Esophagus (tissue), 2 donors: Measurements from ENCODE around the gene TP53INP2. TPM values are rescaled to one million over a fixed set of nuclear protein-coding genes. Genes with fewer than 3 reads are reported as not detected.

Experiments used
- polyA plus RNA-seq, 2 donors: library from polyadenylated mRNA; stranded (reverse); fragments of 200-250 nt; gene quantifications; one replicate each; pipeline ENCODE4 v1.2.3, GENCODE V29; 2013
- donor health status: healthy with polysubstance abuse.
- donor health status: Bipolar disorder and iron deficiency.

The TP53INP2 gene
- polyA plus RNA-seq, 2 donors = 39.5 to 57.1 TPM

Other genes starting within 250 kb of the TP53INP2 start
- gene DYNLRB1, start 187.9 kb upstream of the TP53INP2 start, polyA plus RNA-seq = 100 to 1,000 TPM; 140 to 189 TPM
- gene MAP1LC3A, start 145.6 kb upstream of the TP53INP2 start, polyA plus RNA-seq = 10 to 100 TPM; 28.7 to 29.5 TPM
- 10 to 100 TPM; 14.2 to 22.5 TPM for gene PIGU, start 27.3 kb upstream of the TP53INP2 start, polyA plus RNA-seq
- 10 to 100 TPM; 12.7 to 22.5 TPM for gene NCOA6, start 121.3 kb downstream of the TP53INP2 start, polyA plus RNA-seq
- gene GGT7, start 168.5 kb downstream of the TP53INP2 start, polyA plus RNA-seq = 1 to 10 TPM; 3.7 to 5.7 TPM
- gene ACSS2, start 172.3 kb downstream of the TP53INP2 start, polyA plus RNA-seq = 10 to 100 TPM; 31.4 to 44.2 TPM